ENCODE results near the gene PSMA3.

Gene PSMA3

GRCh38 chr14:58272588-58273372 is 28.1 kb downstream of the PSMA3 start:
- peak; percentile 16 for DNase-seq (ENCODE audit: low spot score)

GRCh38 chr14:58274881-58275280 is 30.2 kb downstream of the PSMA3 start:
- no peak for DNase-seq (ENCODE audit: low spot score)

- no peak for DNase-seq (ENCODE audit: low spot score)
These were observed 31.0 kb downstream of the PSMA3 start for GRCh38 chr14:58275527-58276190.

GRCh38 chr14:58276208-58276607 is 31.6 kb downstream of the PSMA3 start:
- DNase-seq (ENCODE audit: low spot score) = no peak

- no peak for DNase-seq (ENCODE audit: low spot score)
These were observed 33.5 kb downstream of the PSMA3 start for GRCh38 chr14:58278177-58278576.

GRCh38 chr14:58280954-58281787 is 36.5 kb downstream of the PSMA3 start:
- DNase-seq (ENCODE audit: low spot score) = no peak

GRCh38 chr14:58281969-58282368 is 37.3 kb downstream of the PSMA3 start:
- DNase-seq (ENCODE audit: low spot score) = no peak

- no peak for DNase-seq (ENCODE audit: low spot score)
These were observed 38.4 kb downstream of the PSMA3 start for GRCh38 chr14:58282925-58283593.

- DNase-seq (ENCODE audit: low spot score) = no peak
These were observed 39.1 kb downstream of the PSMA3 start for GRCh38 chr14:58283730-58284129.

- DNase-seq (ENCODE audit: low spot score) = no peak
These were observed 40.5 kb downstream of the PSMA3 start for GRCh38 chr14:58285132-58285531.

- no peak for DNase-seq (ENCODE audit: low spot score)
These were observed 43.0 kb downstream of the PSMA3 start for GRCh38 chr14:58287607-58288042.

GRCh38 chr14:58288106-58288792 is 43.6 kb downstream of the PSMA3 start:
- no peak for DNase-seq (ENCODE audit: low spot score)

GRCh38 chr14:58291646-58292045 is 47.0 kb downstream of the PSMA3 start:
- no peak for DNase-seq (ENCODE audit: low spot score)

GRCh38 chr14:58292187-58292586 is 47.5 kb downstream of the PSMA3 start:
- no peak for DNase-seq (ENCODE audit: low spot score)

- DNase-seq (ENCODE audit: low spot score) = no peak
These were observed 49.6 kb downstream of the PSMA3 start for GRCh38 chr14:58294201-58294600.

- no peak for DNase-seq (ENCODE audit: low spot score)
These were observed 52.1 kb downstream of the PSMA3 start for GRCh38 chr14:58296726-58297125.

- DNase-seq (ENCODE audit: low spot score) = no peak
These were observed 52.7 kb downstream of the PSMA3 start for GRCh38 chr14:58297412-58297761.

GRCh38 chr14:58297762-58298476 is 53.3 kb downstream of the PSMA3 start:
- DNase-seq (ENCODE audit: low spot score) = peak; percentile 99

- peak; percentile 9 for DNase-seq (ENCODE audit: low spot score)
These were observed 54.1 kb downstream of the PSMA3 start, which contains the start of gene ARID4A for GRCh38 chr14:58298477-58299400. Gene ARID4A (plus strand): TSS chr14:58298555. CDS start chr14:58299855, 1,300 bp downstream.
